ENCODE measurements around the gene TOLLIP.

- TF ChIP-seq HDAC6 (IDR thresholded peaks at IDR 0.05; ENCODE audit: low read depth, low read length) (no peak), HDAC2 (IDR thresholded peaks at IDR 0.05; ENCODE audit: borderline replicate concordance in 1 of 2, low read depth in 2 of 2, low read length in 2 of 2) (no peak), PHF8 (conservative IDR thresholded peaks at IDR 0.05; ENCODE audit: low read depth, low read length) (no peak), CTCF (IDR thresholded peaks at IDR 0.05; ENCODE audit: control extremely low read depth in 1 of 3, insufficient read depth in 1 of 3, low read depth in 1 of 3, low read length in 3 of 3) (no peak), MAX (IDR thresholded peaks at IDR 0.05) (no peak), POLR2A (IDR thresholded peaks at IDR 0.05; ENCODE audit: control extremely low read depth in 1 of 2, low read depth in 2 of 2, low read length in 2 of 2) (no peak), POLR2AphosphoS5 (IDR thresholded peaks at IDR 0.05; ENCODE audit: low read depth, low read length) (no peak), EP300 (IDR thresholded peaks at IDR 0.05; ENCODE audit: borderline replicate concordance in 1 of 2, low read depth in 2 of 2, low read length in 2 of 2) (no peak), TBP (IDR thresholded peaks at IDR 0.05; ENCODE audit: low read depth, low read length) (no peak)
Observed at GRCh38 chr11:1333860-1334259, 24.4 kb upstream of the TOLLIP start.
